NCI-H1436 (cell line): ENCODE data around the gene CADM2.

Experiments
- DNase-seq: peaks from one replicate; lab custom pipeline; 2025; lab: John Stamatoyannopoulos, UW

The CADM2 gene

DNA sequence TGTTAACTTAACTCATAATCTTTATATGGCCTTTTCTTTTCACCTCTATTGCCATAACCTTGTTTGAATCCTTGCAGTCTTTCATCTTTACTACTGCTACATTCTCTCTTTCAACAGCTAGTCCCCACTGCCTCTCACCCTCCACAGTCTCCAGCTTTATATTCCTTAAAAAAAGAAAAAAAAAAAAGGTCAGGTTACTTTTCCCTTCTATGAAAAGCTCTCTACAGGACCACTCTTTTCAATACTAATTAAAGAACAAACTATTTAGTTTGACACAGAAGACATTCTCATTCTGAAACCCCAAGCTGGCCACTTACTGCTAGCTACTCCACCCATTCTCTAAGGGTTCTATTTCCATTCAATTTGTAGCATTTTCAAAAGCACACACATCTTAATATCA lies 25.6 kb downstream of the CADM2 start:
- DNase-seq = no peak

DNA sequence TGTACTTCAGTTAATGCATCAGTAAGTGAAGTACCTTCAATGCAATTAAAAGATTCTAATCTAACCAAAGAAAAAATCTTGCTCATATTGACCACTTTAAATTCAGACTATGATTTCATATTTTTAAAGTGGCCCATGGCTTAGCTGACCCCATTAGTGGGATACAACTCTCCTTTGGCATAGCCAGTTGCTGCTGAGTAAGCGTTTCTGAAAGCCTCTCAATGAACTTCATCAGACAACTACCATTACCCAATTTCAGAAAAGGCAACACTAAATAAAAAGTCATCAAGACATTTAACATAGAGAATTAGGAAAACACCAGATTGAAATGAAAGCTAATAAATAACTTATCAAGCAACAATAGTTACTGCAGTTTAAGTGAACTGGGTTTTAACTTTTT lies 27.0 kb downstream of the CADM2 start:
- no peak for DNase-seq

DNA sequence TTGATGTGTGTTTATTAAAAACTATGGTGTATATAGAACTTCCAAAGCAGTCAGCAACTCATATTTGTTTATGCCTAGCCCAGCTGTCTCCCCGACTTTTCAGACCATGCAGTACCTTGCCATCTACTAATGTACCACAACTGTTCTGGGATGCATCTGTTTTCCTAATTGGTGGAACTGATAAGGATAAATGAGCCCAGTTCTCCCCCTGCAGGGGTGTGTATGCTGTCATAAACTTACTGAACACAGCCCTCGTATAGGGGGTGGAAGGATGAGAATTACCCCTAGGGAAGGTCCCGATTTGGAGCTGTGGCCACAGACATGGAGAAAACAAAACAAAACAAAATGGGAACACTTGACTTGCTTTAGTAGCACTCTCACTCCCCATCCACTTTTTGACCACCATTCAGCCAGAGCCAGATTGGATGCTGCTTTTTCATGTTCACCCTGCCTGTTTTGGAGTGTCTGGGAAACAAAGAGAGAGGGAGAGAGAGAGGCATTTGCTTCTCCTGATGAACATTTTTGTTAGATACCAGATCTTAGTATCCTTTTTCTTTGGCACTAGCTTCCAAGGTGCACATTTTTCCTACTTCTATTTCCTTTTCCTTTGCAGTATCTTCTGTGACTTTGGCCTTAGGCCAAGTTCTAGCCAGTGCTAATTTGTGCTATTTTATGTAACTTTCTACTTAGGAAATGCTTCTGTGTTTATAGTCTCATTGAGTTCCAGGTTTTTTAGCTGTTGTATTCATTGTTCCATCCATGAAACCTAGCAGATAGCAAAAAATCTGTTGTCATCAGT lies 29.1 kb downstream of the CADM2 start:
- DNase-seq = no peak

DNA sequence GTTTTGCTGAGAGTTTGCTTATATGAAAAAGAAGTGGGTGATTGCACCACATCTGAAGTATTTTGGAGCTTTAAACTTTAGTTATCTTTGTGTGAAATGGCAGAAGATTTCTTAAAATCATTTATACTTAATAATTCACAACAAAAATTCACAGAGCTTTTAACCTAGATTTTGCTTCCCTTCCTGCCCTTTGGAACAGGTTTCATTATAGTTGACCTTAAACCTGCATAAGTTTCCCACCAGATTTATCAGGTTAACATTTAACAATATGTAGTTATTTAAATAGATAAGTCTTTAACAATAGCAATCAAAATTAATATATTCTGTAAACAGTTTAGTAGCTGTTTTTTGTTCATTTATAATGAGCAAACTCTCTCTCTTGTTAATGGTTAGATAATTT lies 30.3 kb downstream of the CADM2 start:
- DNase-seq = no peak

DNA sequence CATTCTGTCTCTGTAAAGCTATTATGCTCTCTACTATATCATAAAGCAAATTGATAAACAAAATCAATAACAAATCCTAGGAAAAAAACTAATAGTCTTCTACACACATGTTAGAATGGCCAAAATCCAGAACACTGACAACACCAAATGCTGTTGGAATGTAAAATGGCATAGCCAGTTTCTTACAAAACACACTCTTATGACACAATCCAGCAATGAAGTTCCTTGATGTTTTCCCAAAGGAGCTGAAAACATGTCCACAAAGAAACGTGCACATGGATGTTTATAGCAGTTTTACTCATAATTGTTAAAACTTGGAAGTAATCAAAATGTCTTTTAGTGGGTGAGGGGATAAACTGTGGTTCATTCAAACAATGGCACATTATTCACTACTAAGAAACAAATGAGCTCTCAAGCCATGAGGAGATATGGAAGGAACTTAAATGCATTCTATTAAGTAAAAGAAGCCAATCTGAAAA lies 32.7 kb downstream of the CADM2 start:
- DNase-seq = no peak

DNA sequence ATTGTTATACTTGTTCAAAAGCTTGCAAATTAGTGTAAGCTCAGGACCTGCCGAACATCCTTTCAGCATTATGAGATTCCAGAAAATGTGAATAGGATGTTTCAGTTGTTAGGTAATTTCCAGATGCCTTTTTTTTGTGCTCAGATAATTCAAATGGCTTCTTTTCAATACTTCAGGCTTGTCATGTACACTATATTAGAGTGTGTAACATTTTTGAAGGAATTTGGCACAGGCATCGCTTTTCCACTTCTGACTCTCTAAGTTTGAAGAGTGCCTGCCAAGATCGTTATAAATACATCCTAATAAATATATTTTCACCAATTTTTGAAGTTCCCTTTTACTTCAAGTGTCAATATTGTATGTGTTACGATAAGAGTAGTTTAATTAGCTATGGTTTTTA lies 35.2 kb downstream of the CADM2 start:
- DNase-seq = no peak

DNA sequence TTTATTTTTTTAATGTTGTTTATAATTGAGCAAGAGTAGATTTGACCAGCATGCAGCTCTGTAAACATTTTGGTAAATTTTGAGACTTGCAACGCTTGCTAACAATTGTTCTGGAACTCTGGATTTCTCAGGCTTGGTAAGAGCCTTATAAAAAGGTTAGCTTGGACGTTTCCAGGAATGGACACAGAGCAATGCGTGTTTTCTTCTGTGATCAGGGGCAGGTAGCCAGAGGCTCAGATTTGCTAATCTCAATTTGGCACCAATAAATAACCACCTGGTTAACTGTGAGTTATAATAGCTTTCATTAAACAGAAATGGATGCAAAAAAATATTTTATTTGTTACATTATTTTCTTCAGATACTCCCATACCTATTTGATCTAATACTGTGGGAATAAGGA lies 39.8 kb downstream of the CADM2 start:
- DNase-seq = no peak

DNA sequence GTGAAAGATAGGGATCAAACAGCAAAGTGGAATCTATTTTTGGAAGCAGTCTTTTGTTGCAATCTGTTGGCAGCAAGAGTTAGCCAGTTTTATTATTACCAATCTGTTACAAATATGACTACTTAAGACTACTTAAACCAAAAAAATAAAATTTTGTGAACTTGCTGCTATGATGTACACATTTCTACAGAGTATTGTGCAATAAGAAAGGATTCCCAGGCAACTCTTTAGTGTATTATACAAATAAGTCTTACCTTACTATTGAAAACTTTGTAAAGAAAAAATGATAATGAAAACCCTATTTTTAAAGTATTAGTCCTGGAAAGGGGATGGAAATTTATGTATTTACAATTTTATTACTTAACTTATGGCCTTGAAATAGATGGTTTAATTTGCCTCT lies 44.7 kb downstream of the CADM2 start:
- no peak for DNase-seq

DNA sequence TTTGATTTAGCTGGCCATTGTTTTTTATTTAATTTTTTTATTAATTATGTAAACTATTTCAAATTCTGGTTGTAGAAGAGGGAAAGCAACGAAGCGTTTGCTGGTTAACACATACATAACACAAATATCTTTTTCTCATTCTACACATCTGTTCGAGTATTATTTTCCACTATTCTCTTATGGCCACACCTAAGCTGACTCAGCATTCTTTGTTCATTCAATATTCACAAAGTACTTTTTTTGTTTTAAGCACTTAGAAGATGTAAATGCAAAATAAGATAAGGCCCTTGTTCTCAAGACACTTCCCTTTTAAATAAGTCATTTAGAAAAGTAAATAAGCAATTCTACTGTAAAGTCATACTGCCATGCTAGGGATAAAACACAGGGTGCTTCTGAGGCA lies 45.4 kb downstream of the CADM2 start:
- DNase-seq = no peak

DNA sequence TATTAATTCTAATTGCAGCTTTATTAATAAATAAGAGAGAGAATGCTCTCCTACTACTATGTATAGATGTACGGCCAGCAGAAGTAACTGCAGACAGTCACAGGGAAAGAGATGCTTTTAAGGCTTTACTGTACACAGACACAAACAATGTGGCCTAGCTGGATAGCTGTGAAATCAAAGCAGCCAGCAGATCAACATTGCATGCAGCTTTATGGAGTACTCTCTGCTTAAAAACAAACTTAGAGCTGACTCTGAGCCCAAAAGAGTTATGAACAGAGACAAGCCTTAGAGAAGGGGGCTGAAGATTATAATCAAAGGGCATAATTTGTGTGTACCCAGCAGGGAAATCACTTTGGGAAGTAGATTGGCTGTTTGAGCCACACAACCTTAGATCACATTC lies 47.2 kb downstream of the CADM2 start:
- DNase-seq = no peak

DNA sequence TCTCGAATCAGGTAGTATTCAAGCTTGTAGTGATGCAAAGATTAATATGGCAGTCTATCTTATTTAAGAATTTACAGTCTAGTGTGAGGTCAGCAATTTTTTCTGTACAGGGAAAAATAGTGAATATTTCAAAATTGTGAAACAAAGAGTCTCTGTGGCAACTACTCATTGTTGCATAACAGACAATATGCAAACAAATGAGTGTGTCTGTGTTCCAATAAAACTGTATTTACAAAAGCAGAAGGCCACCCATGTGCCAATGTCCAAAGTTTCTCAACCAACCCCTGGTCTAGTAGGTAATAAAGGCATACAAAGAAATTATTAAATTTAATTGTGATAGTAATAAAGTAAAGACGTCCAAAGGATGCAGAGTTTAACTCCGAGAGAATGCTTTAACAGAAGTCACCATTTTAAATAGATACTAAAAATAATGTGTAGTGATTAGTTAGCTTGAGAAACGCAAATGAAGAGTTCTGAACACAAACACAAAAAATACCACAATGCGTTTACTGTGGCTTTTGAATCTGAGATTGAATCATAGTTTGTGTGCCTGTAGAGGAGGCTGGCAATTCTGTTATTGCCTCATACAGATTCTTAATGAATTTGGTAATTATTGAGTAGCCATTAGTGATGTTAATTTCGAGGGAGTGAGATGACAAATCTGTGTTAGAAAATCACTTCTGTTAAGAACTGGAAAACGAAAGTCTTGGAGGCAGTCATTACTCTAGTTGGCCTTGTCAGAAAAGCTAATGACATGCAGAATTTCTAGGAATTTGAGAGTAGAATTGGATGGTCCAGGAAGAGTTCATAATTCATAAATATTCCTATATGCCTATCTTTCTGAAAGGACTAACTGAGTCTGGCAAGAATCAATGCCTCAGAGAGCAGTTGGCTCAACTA lies 48.7 kb downstream of the CADM2 start:
- no peak for DNase-seq

DNA sequence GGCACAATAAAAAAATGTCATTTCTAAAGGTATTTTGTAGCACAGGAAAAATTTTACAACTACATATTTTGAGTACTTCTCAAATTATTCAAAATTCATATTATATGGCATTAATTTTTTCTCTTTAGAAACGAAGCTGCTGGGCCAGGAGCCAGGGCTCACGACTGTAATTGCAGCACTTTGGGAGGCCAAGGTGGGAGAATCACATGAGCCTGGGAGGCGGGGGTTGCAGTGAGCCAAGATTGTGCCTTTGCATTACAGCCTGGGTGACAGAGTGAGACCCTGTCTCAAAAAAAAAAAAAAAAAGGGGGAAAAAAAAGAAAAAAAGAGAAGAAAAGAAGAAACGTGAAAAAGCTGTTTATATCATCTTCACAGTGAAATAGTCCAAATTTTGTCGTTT lies 62.0 kb downstream of the CADM2 start:
- DNase-seq = no peak

DNA sequence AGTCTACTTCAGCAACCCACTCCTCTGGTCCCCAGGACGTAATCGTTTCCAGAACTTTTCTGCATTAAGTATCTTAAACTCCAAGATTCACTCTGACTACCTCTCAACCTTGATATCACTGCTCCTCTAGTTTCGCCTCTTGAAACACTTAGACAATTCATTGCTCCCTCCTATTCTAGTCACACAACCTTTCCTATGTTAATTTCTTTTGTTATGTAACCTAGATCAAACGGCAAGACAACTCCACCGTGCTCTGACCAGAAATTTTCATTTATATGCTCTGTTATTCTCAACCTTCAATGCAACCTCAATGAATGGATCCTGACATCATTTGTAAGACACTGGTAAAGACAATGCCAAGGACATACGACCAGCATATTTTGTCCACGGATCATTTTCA lies 71.3 kb downstream of the CADM2 start:
- no peak for DNase-seq

DNA sequence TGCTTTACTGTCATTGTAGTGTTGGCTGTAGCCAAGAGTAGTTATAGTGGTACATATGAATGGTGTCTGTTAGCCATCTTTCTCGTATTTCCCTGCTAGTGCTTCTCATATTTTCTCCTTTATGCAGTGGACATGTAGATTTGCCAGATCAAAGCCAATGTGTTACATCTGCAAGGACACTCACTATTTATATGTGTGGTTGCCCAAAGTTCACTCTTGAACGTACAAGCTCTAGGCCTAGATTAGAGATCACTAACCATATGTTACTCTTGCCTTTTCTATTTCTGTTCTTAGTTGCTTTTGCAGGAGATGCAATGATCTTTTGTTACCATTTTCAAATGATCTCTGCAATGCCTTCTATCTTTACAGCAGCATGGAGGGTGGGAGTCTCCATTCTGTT lies 78.4 kb downstream of the CADM2 start:
- DNase-seq = no peak

DNA sequence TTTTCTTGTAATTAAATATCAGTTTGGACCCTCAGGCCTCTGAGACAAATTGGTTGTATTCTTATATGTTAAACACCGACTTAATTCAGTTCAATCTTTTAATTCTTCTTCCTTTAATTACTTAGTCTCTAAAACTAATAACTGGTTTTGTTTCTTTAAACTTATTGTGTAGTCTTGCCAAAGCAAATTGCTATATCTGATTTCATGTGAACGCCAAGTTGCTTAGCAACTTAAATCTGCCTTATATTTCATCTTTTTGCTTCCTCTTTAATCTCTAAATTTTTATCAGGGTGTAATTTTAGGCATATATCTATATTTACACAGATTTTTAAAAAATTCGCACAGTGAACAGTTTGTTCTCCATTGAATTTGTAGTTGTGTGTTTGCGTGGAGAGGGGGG lies 82.2 kb downstream of the CADM2 start:
- DNase-seq = no peak

DNA sequence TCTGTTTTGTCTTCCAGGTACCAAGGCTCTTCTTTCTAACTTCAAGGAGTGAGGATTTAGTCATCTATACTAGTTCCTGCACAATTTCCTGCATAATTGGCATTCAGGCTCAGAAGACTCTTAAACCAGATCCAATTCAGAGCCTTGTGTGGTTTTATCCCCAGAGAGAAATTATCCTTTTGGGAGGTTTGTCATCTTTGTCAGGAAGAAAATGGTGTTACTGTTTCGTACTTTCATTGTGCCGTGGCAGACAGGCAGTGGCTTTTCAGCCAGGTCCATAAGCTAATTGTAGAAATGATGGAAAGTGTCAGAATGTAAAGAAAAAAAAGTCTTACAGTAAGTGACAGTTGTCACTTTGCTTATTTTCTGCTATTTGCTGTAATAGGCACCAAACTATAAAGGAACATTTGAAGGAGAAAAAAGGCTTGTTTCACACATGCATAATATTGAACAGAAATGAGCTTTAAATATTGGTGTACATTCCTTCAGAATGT lies 82.8 kb downstream of the CADM2 start:
- no peak for DNase-seq

DNA sequence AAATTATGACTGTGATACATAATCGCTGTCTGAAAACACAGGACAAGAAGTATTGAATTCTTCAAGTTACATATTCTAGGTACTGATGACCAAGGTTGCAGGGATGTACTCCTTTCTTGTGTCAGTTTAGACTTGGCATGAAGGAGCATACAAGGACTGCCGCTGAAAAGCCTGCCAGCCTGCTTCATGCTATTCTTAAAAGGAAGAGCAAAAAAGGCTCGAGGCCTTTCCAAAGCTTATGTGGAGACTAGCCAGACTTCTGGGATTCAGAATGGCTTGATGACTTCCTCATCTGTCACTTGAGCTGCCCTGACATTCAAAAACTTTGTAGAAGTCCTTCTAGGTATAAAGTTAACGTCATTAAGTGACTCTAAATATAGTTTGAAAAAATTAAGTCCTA lies 92.0 kb downstream of the CADM2 start:
- no peak for DNase-seq

DNA sequence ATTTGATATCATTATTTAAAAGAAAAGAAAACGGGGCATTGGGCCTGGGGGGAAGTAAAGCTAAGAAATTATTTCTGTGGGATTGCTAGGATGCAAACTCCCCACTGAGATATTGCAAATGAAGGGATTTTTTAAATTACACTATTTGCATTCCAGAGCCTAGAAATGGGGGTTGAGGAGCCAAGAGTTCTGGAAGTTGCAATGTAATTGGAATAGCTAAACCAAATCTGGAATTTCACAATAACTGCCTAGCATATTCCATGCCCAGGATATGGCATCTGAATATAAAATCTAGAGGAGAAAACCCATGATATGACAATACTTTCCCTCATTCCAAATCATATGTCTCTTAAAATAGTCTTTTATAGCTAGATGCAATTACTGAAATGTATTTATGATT lies 93.0 kb downstream of the CADM2 start:
- DNase-seq = no peak

DNA sequence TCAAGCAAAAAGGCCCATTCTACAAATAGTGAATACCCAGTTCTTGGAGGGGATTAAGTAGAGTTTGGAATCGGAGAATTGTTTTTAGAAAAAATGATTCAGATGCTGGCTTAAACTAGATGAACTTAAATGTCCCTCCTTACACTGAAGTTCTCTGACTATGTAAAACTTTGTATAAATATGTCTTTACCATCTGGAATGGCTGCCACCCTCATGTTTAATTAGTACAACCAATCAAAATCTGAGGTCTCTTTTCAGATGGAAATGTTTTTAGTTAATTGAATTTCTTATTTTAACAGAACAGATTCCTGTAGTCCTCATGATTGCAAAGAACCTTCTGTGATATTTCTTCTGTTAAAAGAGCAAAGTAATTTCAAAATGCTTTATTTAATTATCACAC lies 94.8 kb downstream of the CADM2 start:
- no peak for DNase-seq

DNA sequence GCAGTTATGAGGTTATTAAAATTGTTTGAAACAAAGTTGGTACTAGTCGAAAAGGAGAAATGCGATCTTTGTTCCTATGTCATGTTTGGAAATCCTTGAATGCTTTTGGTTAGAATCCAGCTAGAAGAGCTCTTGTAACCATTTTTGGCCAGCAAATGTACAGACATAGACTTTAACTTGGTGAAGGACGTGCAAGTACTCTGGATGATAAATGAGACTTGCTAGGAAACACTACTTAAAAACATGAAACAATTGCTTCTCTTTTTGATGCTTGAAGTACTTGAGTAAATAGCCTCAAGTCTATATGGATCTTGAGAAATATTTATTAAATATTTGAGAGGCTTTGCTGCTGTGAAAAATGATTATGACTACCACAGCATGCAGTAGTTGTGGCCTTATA lies 95.8 kb downstream of the CADM2 start:
- DNase-seq = no peak

DNA sequence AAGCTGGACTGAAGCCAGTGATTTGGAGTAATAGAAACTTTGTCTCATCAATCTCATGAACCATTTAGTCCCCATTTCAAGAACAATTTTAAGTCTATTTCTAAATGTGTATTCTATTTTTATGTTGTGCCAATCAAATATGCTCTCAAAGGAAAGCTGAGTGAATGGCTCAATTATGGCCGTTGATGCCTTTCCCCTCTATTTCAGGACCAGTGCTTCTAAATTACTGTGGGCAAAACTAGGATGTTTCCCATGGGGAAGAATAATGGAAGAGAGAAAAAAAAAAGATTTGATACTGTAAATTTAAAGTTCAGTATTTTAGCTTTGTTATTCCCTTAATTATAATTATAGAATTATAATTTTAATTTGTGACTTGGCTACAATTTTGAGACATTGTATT lies 110.1 kb downstream of the CADM2 start:
- DNase-seq = no peak

DNA sequence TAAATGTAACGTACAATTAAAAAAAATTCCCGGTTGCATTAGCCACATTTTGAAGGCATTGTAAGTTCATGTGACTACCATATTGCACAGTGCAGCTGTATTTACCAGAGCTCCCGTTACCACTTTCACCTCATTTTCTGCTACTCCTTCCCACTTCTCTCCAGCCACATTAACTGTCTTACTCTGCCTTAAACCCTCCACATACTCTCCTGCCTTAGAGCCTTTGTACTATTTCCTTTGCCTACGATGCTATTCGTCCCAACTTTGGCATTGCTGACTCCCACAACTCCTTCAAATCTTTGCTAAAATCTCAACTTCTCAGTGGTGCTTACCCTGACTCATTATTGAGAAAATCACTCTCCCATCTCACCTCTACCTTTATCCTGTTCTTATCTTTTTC lies 115.2 kb downstream of the CADM2 start:
- DNase-seq = no peak

DNA sequence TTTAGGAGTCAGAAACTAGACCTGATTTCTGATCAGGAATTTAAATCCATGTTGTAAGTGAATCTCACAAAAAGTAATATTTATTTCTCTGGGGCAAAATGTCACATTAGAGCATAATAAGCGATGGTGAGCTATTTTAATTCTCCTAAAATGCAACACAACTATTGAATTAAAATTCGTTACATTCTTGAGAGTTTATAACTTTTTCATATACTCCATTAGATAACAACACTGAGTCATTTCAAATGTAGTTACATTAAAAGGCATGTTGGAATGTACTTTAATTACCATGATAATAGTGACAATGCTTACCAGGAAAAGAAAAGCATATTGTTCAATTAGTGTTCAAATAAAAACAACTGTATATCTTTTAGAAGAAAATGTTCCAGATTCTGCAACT lies 116.9 kb downstream of the CADM2 start:
- no peak for DNase-seq
